ENCODE results near the gene WNT10A. TPM values are rescaled to one million over a fixed set of nuclear protein-coding genes. Genes with fewer than 3 reads are reported as not detected.

Gene WNT10A
- total and polyA plus RNA-seq, 2 donors (not counting 1 experiment from before 2014, with no cell fraction given): 15.2 to 36.6 TPM

- CTCF ChIA-PET: no interaction called here
- H3K4me2 ChIP-seq (replicated peaks; ENCODE audit: low read depth, low read length, poor library complexity, severe bottlenecking): no peak overlapping the region
- H3K27me3 Mint-ChIP-seq: peaks cover 61% of the 10 kb centered on the region
- H3K4me1 Mint-ChIP-seq: no peaks in the 10 kb centered on the region
- 76% methylated on average over 4 of the region's 4 CpGs for WGBS (ENCODE audit: insufficient coverage)
- H3K27ac Mint-ChIP-seq: no peak overlapping the region
- H3K4me1 ChIP-seq (ENCODE audit: control insufficient read depth in 2 of 2, insufficient read depth in 2 of 2, low read length in 2 of 2): no peaks in the 10 kb centered on the region
- H3K4me3 Mint-ChIP-seq: no peak overlapping the region
- H2AFZ ChIP-seq (ENCODE audit: insufficient read depth, low read depth, low read length, poor library complexity, severe bottlenecking): no peak overlapping the region
- H4K20me1 ChIP-seq (ENCODE audit: control insufficient read depth, insufficient read depth, low read length, poor library complexity, severe bottlenecking): no peaks in the 10 kb centered on the region
- peaks cover 3% of the 10 kb centered on the region for H3K9me3 Mint-ChIP-seq (ENCODE audit: insufficient read depth)
- TF ChIP-seq, protein P1, sequence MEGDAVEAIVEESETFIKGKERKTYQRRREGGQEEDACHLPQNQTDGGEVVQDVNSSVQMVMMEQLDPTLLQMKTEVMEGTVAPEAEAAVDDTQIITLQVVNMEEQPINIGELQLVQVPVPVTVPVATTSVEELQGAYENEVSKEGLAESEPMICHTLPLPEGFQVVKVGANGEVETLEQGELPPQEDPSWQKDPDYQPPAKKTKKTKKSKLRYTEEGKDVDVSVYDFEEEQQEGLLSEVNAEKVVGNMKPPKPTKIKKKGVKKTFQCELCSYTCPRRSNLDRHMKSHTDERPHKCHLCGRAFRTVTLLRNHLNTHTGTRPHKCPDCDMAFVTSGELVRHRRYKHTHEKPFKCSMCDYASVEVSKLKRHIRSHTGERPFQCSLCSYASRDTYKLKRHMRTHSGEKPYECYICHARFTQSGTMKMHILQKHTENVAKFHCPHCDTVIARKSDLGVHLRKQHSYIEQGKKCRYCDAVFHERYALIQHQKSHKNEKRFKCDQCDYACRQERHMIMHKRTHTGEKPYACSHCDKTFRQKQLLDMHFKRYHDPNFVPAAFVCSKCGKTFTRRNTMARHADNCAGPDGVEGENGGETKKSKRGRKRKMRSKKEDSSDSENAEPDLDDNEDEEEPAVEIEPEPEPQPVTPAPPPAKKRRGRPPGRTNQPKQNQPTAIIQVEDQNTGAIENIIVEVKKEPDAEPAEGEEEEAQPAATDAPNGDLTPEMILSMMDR (IDR thresholded peaks at IDR 0.05): no peak
- no peak for TF ChIP-seq EZH2 (IDR thresholded peaks at IDR 0.05; ENCODE audit: borderline replicate concordance, insufficient read depth, low read depth, low read length, poor library complexity, severe bottlenecking)
- intact Hi-C loops (cut with micrococcal nuclease): no loop called here
- peaks cover 0 to 27% (median 14%) of the 10 kb centered on the region in 4 experiments for H3K27me3 ChIP-seq (replicated peaks in 1 of 4; ENCODE audit: control extremely low read depth in 1 of 4, control insufficient read depth in 3 of 4, insufficient read depth in 4 of 4, low read length in 3 of 4)
- POLR2A ChIA-PET: no interaction called here
- ATAC-seq (ENCODE audit: low read depth) (no peak), DNase-seq (no peak)
- H3K9me3 ChIP-seq (ENCODE audit: control extremely low read depth in 1 of 3, control insufficient read depth in 2 of 3, insufficient read depth in 1 of 3, low read length in 2 of 3): peaks cover 0 to 4% (median 0%) of the 10 kb centered on the region in 3 donors
- H3K79me2 ChIP-seq (ENCODE audit: control insufficient read depth, insufficient read depth, low read length): no peaks in the 10 kb centered on the region
- H3K4me3 ChIP-seq (ENCODE audit: control extremely low read depth in 1 of 5, extremely low read depth in 1 of 5, insufficient read depth in 1 of 5, low read depth in 2 of 5, low read length in 4 of 5): no peak overlapping the region
- H3K27ac ChIP-seq (ENCODE audit: low read length in 2 of 2): no peak overlapping the region
- no peaks in the 10 kb centered on the region for H3K36me3 ChIP-seq (replicated peaks in 1 of 2; ENCODE audit: control extremely low read depth in 1 of 2, control insufficient read depth in 1 of 2, extremely low read depth in 1 of 2, insufficient read depth in 2 of 2, low read length in 1 of 2)
- no peak overlapping the region for H3K9ac ChIP-seq (ENCODE audit: low read length)
These were observed 46.0 kb upstream of the WNT10A start for GRCh38 chr2:218834685-218835084.

DNA sequence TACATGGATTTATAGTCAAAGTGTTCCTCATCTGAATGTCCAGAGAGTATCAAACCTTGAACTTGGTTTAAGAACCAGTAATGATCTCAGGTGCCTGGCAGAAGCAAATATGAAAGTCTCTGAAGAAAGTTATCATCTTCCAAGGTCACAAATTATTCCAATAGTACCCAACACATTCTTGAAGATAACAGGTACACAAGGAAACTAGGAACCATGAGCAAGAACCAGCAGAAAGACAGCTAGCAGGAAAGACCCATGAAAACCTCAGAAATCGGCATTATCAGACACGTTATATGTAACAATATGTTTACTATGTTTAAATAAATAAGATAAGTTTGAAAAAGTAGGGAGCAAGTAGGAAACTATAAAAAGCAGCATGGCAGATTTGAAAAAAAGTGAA lies 43.2 kb upstream of the WNT10A start:
- ChIA-PET CTCF (interaction anchor here (0.7 kb wide), 1 partner anchor 235 kb away, joined by 3 read pairs; no protein-coding TSS in a partner anchor), POLR2A (no interaction called here)
- DNase-seq: no peak
- no peak for ATAC-seq (ENCODE audit: low read depth)
- Histone ChIP-seq H3K4me2 (replicated peaks; ENCODE audit: low read depth, low read length, poor library complexity, severe bottlenecking) (no peak overlapping the region), H3K9me3 (ENCODE audit: control extremely low read depth in 1 of 3, control insufficient read depth in 2 of 3, insufficient read depth in 1 of 3, low read length in 2 of 3) (peaks cover 0 to 4% (median 3%) of the 10 kb centered on the region in 3 donors), H3K27ac (ENCODE audit: low read length in 2 of 2) (no peak overlapping the region), H3K9ac (ENCODE audit: low read length) (no peak overlapping the region), H3K79me2 (ENCODE audit: control insufficient read depth, insufficient read depth, low read length) (no peaks in the 10 kb centered on the region), H3K36me3 (replicated peaks in 1 of 2; ENCODE audit: control extremely low read depth in 1 of 2, control insufficient read depth in 1 of 2, extremely low read depth in 1 of 2, insufficient read depth in 2 of 2, low read length in 1 of 2) (no peaks in the 10 kb centered on the region), H4K20me1 (ENCODE audit: control insufficient read depth, insufficient read depth, low read length, poor library complexity, severe bottlenecking) (no peaks in the 10 kb centered on the region), H3K4me1 (ENCODE audit: control insufficient read depth in 2 of 2, insufficient read depth in 2 of 2, low read length in 2 of 2) (no peaks in the 10 kb centered on the region), H3K27me3 (replicated peaks in 1 of 4; ENCODE audit: control extremely low read depth in 1 of 4, control insufficient read depth in 3 of 4, insufficient read depth in 4 of 4, low read length in 3 of 4) (peaks cover 0 to 23% (median 13%) of the 10 kb centered on the region in 4 experiments), H3K4me3 (ENCODE audit: control extremely low read depth in 1 of 5, extremely low read depth in 1 of 5, insufficient read depth in 1 of 5, low read depth in 2 of 5, low read length in 4 of 5) (no peak overlapping the region), H2AFZ (ENCODE audit: insufficient read depth, low read depth, low read length, poor library complexity, severe bottlenecking) (no peak overlapping the region)
- Mint-ChIP-seq H3K27ac (no peak overlapping the region), H3K9me3 (ENCODE audit: insufficient read depth) (peaks cover 3% of the 10 kb centered on the region), H3K27me3 (peaks cover 60% of the 10 kb centered on the region), H3K4me1 (no peaks in the 10 kb centered on the region), H3K4me3 (no peak overlapping the region)
- no CpG with 5 or more reads among the region's 2 CpGs for WGBS (ENCODE audit: insufficient coverage)
- TF ChIP-seq EZH2 (IDR thresholded peaks at IDR 0.05; ENCODE audit: borderline replicate concordance, insufficient read depth, low read depth, low read length, poor library complexity, severe bottlenecking): no peak
- intact Hi-C loops (cut with micrococcal nuclease): no loop called here
